HS-5 (cell line): Measurements from ENCODE around the gene XXYLT1.
"Not testable (repeated sequence)": the region's sequence is repeated elsewhere in the genome, so short reads cannot be mapped to it uniquely, and the experiment has no call there.

Source experiments
- DNase-seq: peaks from one replicate; pipeline ENCODE4 v3.0.0-alpha.2; 2012; ENCODE audit warnings: low read depth

The XXYLT1 gene

GRCh38 chr3:195042743-195043606 lies 228.0 kb downstream of the XXYLT1 start:
- no peak for DNase-seq

GRCh38 chr3:195041871-195042742 lies 228.9 kb downstream of the XXYLT1 start:
- no peak for DNase-seq

GRCh38 chr3:195040773-195041520 lies 230.0 kb downstream of the XXYLT1 start:
- no peak for DNase-seq

GRCh38 chr3:195040094-195040493 lies 230.9 kb downstream of the XXYLT1 start:
- DNase-seq: no peak

- no peak for DNase-seq
Observed at GRCh38 chr3:195039180-195039843, 231.6 kb downstream of the XXYLT1 start.

- no peak for DNase-seq
Observed at GRCh38 chr3:195038161-195038560, 232.8 kb downstream of the XXYLT1 start.

GRCh38 chr3:195037586-195037985 lies 233.4 kb downstream of the XXYLT1 start:
- not testable (repeated sequence) for DNase-seq

GRCh38 chr3:195036974-195037373 lies 234.0 kb downstream of the XXYLT1 start:
- DNase-seq: no peak

- no peak for DNase-seq
Observed at GRCh38 chr3:195036574-195036973, 234.4 kb downstream of the XXYLT1 start.

GRCh38 chr3:195036203-195036505 lies 234.8 kb downstream of the XXYLT1 start:
- no peak for DNase-seq

GRCh38 chr3:195035345-195036202 lies 235.4 kb downstream of the XXYLT1 start:
- no peak for DNase-seq

- DNase-seq: no peak
Observed at GRCh38 chr3:195034541-195034940, 236.4 kb downstream of the XXYLT1 start.

GRCh38 chr3:195034101-195034500 lies 236.9 kb downstream of the XXYLT1 start:
- no peak for DNase-seq

- no peak for DNase-seq
Observed at GRCh38 chr3:195033531-195034091, 237.3 kb downstream of the XXYLT1 start.

GRCh38 chr3:195032955-195033354 lies 238.0 kb downstream of the XXYLT1 start:
- DNase-seq: no peak

- no peak for DNase-seq
Observed at GRCh38 chr3:195032106-195032759, 238.7 kb downstream of the XXYLT1 start.

- no peak for DNase-seq
Observed at GRCh38 chr3:195031574-195032003, 239.4 kb downstream of the XXYLT1 start.

- no peak for DNase-seq
Observed at GRCh38 chr3:195030791-195031321, 240.1 kb downstream of the XXYLT1 start.

GRCh38 chr3:195028877-195029606 lies 241.9 kb downstream of the XXYLT1 start:
- DNase-seq: no peak
